H1 (cell line): Measurements from ENCODE around the gene DGAT2. TPM values are rescaled to one million over a fixed set of nuclear protein-coding genes. Genes with fewer than 3 reads are reported as not detected.

Experiments used
- CTCF ChIA-PET: fragments of 300-600 bp; sonication (Branson Sonifier 250); formaldehyde crosslinking; loops from one replicate; lab custom pipeline; 2021; ENCODE audit not compliant: partially characterized antibody; lab: Charles Lee
- POLR2A ChIA-PET: fragments of 300-600 bp; sonication (Branson Sonifier 250); formaldehyde crosslinking; loops from one replicate; lab custom pipeline; 2021; ENCODE audit warnings: inconsistent platforms; ENCODE audit not compliant: partially characterized antibody; lab: Charles Lee
- DNase-seq, 2 experiments: peaks; one replicate each; pipeline versions ENCODE4 v3.0.0 to v3.0.0-alpha.2; 2010 to 2022; ENCODE audit warnings: low spot score in 2 of 2, low read depth in 1 of 2, mixed read lengths in 1 of 2
- FAIRE-seq: peaks from 2 replicates; lab custom pipeline; 2011; peaks lifted over from hg19 to GRCh38; lab: Jason Lieb, UNC
- H2AFZ ChIP-seq: 2 replicates; pipeline ENCODE4 v1.8.1; 2012; ENCODE audit warnings: low read length, inconsistent platforms
- H2AK5ac ChIP-seq: 2 replicates; pipeline ENCODE4 v1.6.1; 2013; ENCODE audit warnings: low read depth, low read length
- H2BK120ac ChIP-seq: replicated peaks from 2 replicates; pipeline ENCODE3; 2013; ENCODE audit warnings: low read depth, low read length, inconsistent platforms
- H2BK12ac ChIP-seq: 2 replicates; pipeline ENCODE4 v1.6.1; 2013; ENCODE audit warnings: low read depth, low read length
- H2BK15ac ChIP-seq: 2 replicates; pipeline ENCODE4 v1.6.1; 2013; ENCODE audit warnings: low read length
- H2BK20ac ChIP-seq: 2 replicates; pipeline ENCODE4 v1.6.1; 2013; ENCODE audit warnings: low read length
- H2BK5ac ChIP-seq: 2 replicates; pipeline ENCODE4 v1.6.1; 2013; ENCODE audit warnings: low read depth, low read length
- H3K14ac ChIP-seq: 2 replicates; pipeline ENCODE4 v1.6.1; 2013; ENCODE audit warnings: inconsistent platforms; ENCODE audit not compliant: insufficient read length
- H3K18ac ChIP-seq: 2 replicates; pipeline ENCODE4 v1.6.1; 2013; ENCODE audit warnings: low read length; ENCODE audit errors: extremely low read depth
- H3K23ac ChIP-seq: 2 replicates; pipeline ENCODE4 v1.6.1; 2013; ENCODE audit warnings: inconsistent platforms; ENCODE audit not compliant: insufficient read length
- H3K23me2 ChIP-seq: 2 replicates; pipeline ENCODE4 v1.6.1; 2013; ENCODE audit warnings: low read depth, low read length
- H3K27ac ChIP-seq: 2 replicates; pipeline ENCODE4 v1.6.1; 2011; ENCODE audit warnings: low read depth, low read length, inconsistent platforms
- H3K27me3 ChIP-seq, 4 experiments: replicated peaks in 1 of 4; 1 replicate in 1 of 4; 2 replicates in 3 of 4; pipeline versions ENCODE4 v1.6.1 to v1.8.1; 2011 to 2013; ENCODE audit warnings: low read length in 3 of 4, mild to moderate bottlenecking in 3 of 4, inconsistent platforms in 2 of 4, mixed read lengths in 2 of 4, moderate library complexity in 1 of 4; ENCODE audit not compliant: control insufficient read depth in 3 of 4, insufficient read depth in 3 of 4; ENCODE audit errors: extremely low read depth in 1 of 4
- H3K36me3 ChIP-seq, 4 experiments: 2 replicates each; pipeline versions ENCODE4 v1.6.1 to v1.8.1; 2011 to 2013; ENCODE audit warnings: mild to moderate bottlenecking in 4 of 4, low read length in 3 of 4, moderate library complexity in 2 of 4, control low read depth in 1 of 4, inconsistent platforms in 1 of 4; ENCODE audit not compliant: insufficient read depth in 4 of 4, control insufficient read depth in 2 of 4
- H3K4ac ChIP-seq: replicated peaks from 2 replicates; pipeline ENCODE3; 2013; ENCODE audit warnings: low read length, low read depth, mixed read lengths, inconsistent platforms; ENCODE audit not compliant: insufficient read length
- H3K4me1 ChIP-seq, 4 experiments: replicated peaks in 1 of 4; 1 replicate in 1 of 4; 2 replicates in 3 of 4; pipeline versions ENCODE4 v1.6.1 to v1.8.1; 2011 to 2013; ENCODE audit warnings: low read length in 3 of 4, inconsistent platforms in 2 of 4, mixed read lengths in 1 of 4; ENCODE audit not compliant: insufficient read depth in 4 of 4, control insufficient read depth in 3 of 4
- H3K4me2 ChIP-seq, 2 experiments: 2 replicates each; pipeline versions ENCODE4 v1.6.1 to v1.8.1; 2011 to 2013; ENCODE audit warnings: low read depth in 2 of 2, low read length in 2 of 2, control low read depth in 1 of 2, inconsistent platforms in 1 of 2, mild to moderate bottlenecking in 1 of 2; ENCODE audit not compliant: insufficient read depth in 1 of 2
- H3K4me3 ChIP-seq, 4 experiments: fragments of 200-600, 300-600 bp in 1 of 4; sonication (generic), shearing (Covaris generic), sonication (Bioruptor Twin) in 1 of 4; 2 replicates each; pipeline versions ENCODE4 v1.5.1 to v1.8.1; 2011 to 2016; ENCODE audit warnings: low read length in 4 of 4, low read depth in 3 of 4, control low read depth in 2 of 4, inconsistent platforms in 2 of 4, mild to moderate bottlenecking in 2 of 4, mixed read lengths in 1 of 4, moderate library complexity in 1 of 4; ENCODE audit not compliant: insufficient read depth in 2 of 4; ENCODE audit errors: extremely low read depth in 1 of 4
- H3K56ac ChIP-seq: replicated peaks from 2 replicates; pipeline ENCODE3; 2013; ENCODE audit warnings: low read depth, mild to moderate bottlenecking, mixed read lengths, low read length, inconsistent platforms; ENCODE audit not compliant: insufficient read length
- H3K79me1 ChIP-seq: 2 replicates; pipeline ENCODE4 v1.6.1; 2013; ENCODE audit warnings: low read depth, low read length, control low read depth
- H3K79me2 ChIP-seq, 2 experiments: 2 replicates each; pipeline versions ENCODE4 v1.6.1 to v1.8.1; 2012 to 2013; ENCODE audit warnings: low read length in 2 of 2, mild to moderate bottlenecking in 2 of 2, inconsistent platforms in 1 of 2; ENCODE audit not compliant: insufficient read depth in 2 of 2, control insufficient read depth in 1 of 2
- H3K9ac ChIP-seq, 4 experiments: replicated peaks in 1 of 4; 1 replicate in 1 of 4; 2 replicates in 3 of 4; pipeline versions ENCODE4 v1.6.1 to v1.8.1; 2011 to 2013; ENCODE audit warnings: low read depth in 3 of 4, low read length in 3 of 4, control low read depth in 2 of 4, mild to moderate bottlenecking in 2 of 4, moderate library complexity in 2 of 4, inconsistent platforms in 1 of 4; ENCODE audit errors: extremely low read depth in 1 of 4
- H3K9me3 ChIP-seq, 2 experiments: 2 replicates each; pipeline versions ENCODE4 v1.6.1 to v1.8.1; 2012 to 2013; ENCODE audit warnings: mild to moderate bottlenecking in 2 of 2, moderate library complexity in 2 of 2, control low read depth in 1 of 2, inconsistent platforms in 1 of 2, low read depth in 1 of 2, low read length in 1 of 2, mixed read lengths in 1 of 2; ENCODE audit not compliant: insufficient read depth in 2 of 2
- H4K20me1 ChIP-seq, 2 experiments: replicated peaks in 1 of 2; 2 replicates each; pipeline versions ENCODE3 to v1.8.1; 2011 to 2013; ENCODE audit warnings: inconsistent platforms in 2 of 2, low read length in 2 of 2, mild to moderate bottlenecking in 1 of 2; ENCODE audit not compliant: insufficient read depth in 2 of 2, control insufficient read depth in 1 of 2
- H4K5ac ChIP-seq: 2 replicates; pipeline ENCODE4 v1.6.1; 2013; ENCODE audit warnings: low read length, low read depth, mixed read lengths, inconsistent platforms; ENCODE audit not compliant: insufficient read length
- H4K8ac ChIP-seq: 2 replicates; pipeline ENCODE4 v1.8.0; 2013; ENCODE audit warnings: mild to moderate bottlenecking, moderate library complexity, low read length, inconsistent platforms; ENCODE audit not compliant: insufficient read depth; ENCODE audit errors: extremely low read depth
- H4K91ac ChIP-seq: replicated peaks from 2 replicates; pipeline ENCODE3; 2013; ENCODE audit warnings: low read length, mixed read lengths, inconsistent platforms; ENCODE audit not compliant: insufficient read length
- CTCF ChIP-seq, 3 experiments: IDR thresholded peaks; 1 replicate in 2 of 3; 2 replicates in 1 of 3; pipeline versions ENCODE4 v1.5.1 to v1.6.1; 2011; ENCODE audit warnings: low read length in 3 of 3, mild to moderate bottlenecking in 3 of 3, inconsistent platforms in 2 of 3, low read depth in 1 of 3, moderate library complexity in 1 of 3; ENCODE audit not compliant: insufficient read depth in 1 of 3; ENCODE audit errors: control extremely low read depth in 1 of 3
- EGR1 ChIP-seq: IDR thresholded peaks from 2 replicates; pipeline ENCODE4 v1.6.1; 2011; ENCODE audit warnings: low read depth, low read length, borderline replicate concordance
- KDM5A ChIP-seq: fragments of 200-600 bp; IDR thresholded peaks from 2 replicates; pipeline ENCODE4 v1.7.1; 2012; ENCODE audit warnings: mild to moderate bottlenecking, low read length, inconsistent platforms, mixed read lengths
- MAX ChIP-seq: IDR thresholded peaks from 2 replicates; pipeline ENCODE4 v1.6.1; 2012; ENCODE audit warnings: inconsistent platforms
- RAD21 ChIP-seq, 2 experiments: IDR thresholded peaks in 1 of 2; conservative IDR thresholded peaks in 1 of 2; 2 replicates each; pipeline ENCODE4 v1.6.1; 2011; ENCODE audit warnings: low read depth in 2 of 2, low read length in 2 of 2, improper control_type of control experiment in 1 of 2, inconsistent platforms in 1 of 2, mild to moderate bottlenecking in 1 of 2, moderate library complexity in 1 of 2
- SIN3A ChIP-seq, 2 experiments: IDR thresholded peaks in 1 of 2; conservative IDR thresholded peaks in 1 of 2; 2 replicates each; pipeline ENCODE4 v1.6.1; 2011 to 2012; ENCODE audit warnings: low read length in 2 of 2, improper control_type of control experiment in 1 of 2, low read depth in 1 of 2, mild to moderate bottlenecking in 1 of 2
- SP4 ChIP-seq: IDR thresholded peaks from 2 replicates; pipeline ENCODE4 v1.6.1; 2012; ENCODE audit warnings: low read length, inconsistent platforms
- SUZ12 ChIP-seq: fragments of 200-600 bp; sonication (generic); IDR thresholded peaks from 2 replicates; pipeline ENCODE4 v1.6.1; 2012; ENCODE audit warnings: mild to moderate bottlenecking, inconsistent platforms, low read length, moderate library complexity, mixed read lengths
- TAF7 ChIP-seq: optimal IDR thresholded peaks from 2 replicates; pipeline ENCODE3; 2011; ENCODE audit warnings: low read depth, mild to moderate bottlenecking, inconsistent platforms, low read length, moderate library complexity, borderline replicate concordance
- TBP ChIP-seq: IDR thresholded peaks from 2 replicates; pipeline ENCODE4 v1.6.1; 2011; ENCODE audit warnings: low read depth, low read length, improper control_type of control experiment
- WGBS, 2 experiments: shearing (Covaris generic) in 1 of 2; methylation state at CpG; one replicate each; pipeline versions ENCODE4 v1.1.6 to v1.1.7; 2013 to 2015; ENCODE audit warnings: low lambda C conversion rate in 2 of 2, mixed read lengths in 2 of 2, inconsistent platforms in 1 of 2, low coverage in 1 of 2, missing lambda C conversion rate in 1 of 2; ENCODE audit not compliant: insufficient replicate concordance in 2 of 2, insufficient coverage in 1 of 2, insufficient read length in 1 of 2; ENCODE audit errors: extremely low coverage in 1 of 2, missing lambda C conversion rate in 1 of 2; 5-methylcytosine and 5-hydroxymethylcytosine counted together
- polyA plus RNA-seq, 7 experiments: library from polyadenylated mRNA; depleted of rRNA in 3 of 7; stranded (reverse) in 5 of 7; unstranded in 2 of 7; fragments of >200 nt in 5 of 7; fragments of 200-250 nt in 2 of 7; gene quantifications; 1 replicate in 5 of 7; 2 replicates in 1 of 7; 4 replicates in 1 of 7; pipeline versions ENCODE4 v1.2.1 to v1.2.3, GENCODE V29; 2011 to 2013; ENCODE audit warnings: missing spikeins in 2 of 7, mixed read lengths in 2 of 7
- total RNA-seq: library from RNA; stranded (reverse); fragmentation: NEBNext Ultra II Directional; extraction: Animal tissue kit (Norgen Biotek cat#: 25700); gene quantifications from 2 replicates; pipeline ENCODE4 v1.2.1, GENCODE V29; 2021

The DGAT2 gene
- total and polyA plus RNA-seq, 2 of the 8 experiments (the other 6 are each of a cell fraction or from before 2014, with no cell fraction given) = 3.2 to 5.9 TPM

- Histone ChIP-seq H3K4me3 (no peak overlapping the region), H3K27ac (no peak overlapping the region), H2AFZ (no peak overlapping the region), H2BK5ac (no peak overlapping the region), H4K5ac (no peak overlapping the region), H2BK12ac (no peak overlapping the region; the same call in 1 of the 2 replicates), H3K79me1 (no peaks in the 10 kb centered on the region), H4K8ac (no peak overlapping the region), H2BK120ac (no peak overlapping the region), H3K4ac (no peak overlapping the region), H3K23ac (no peak overlapping the region), H3K9ac (no peak overlapping the region), H3K79me2 (peaks cover 0 to 5% of the 10 kb centered on the region in 2 experiments; a peak in 2 of 4 replicates), H4K91ac (no peak overlapping the region), H2BK20ac (no peak overlapping the region), H3K9me3 (no peaks in the 10 kb centered on the region), H2AK5ac (no peak overlapping the region), H3K4me2 (no peak overlapping the region), H3K4me1 (peaks cover 2 to 15% (median 7%) of the 10 kb centered on the region in 4 experiments; a peak in 6 of 7 replicates), H2BK15ac (0 out of 2 replicates have a peak overlapping the region, but pooled peaks have one; percentile 53), H3K14ac (no peak overlapping the region), H3K56ac (no peak overlapping the region), H3K23me2 (peaks cover 11% of the 10 kb centered on the region; the same call in 1 of the 2 replicates), H3K27me3 (no peaks in the 10 kb centered on the region), H3K36me3 (no peaks in the 10 kb centered on the region), H4K20me1 (no peaks in the 10 kb centered on the region), H3K18ac (no peak overlapping the region)
- FAIRE-seq (no peak), DNase-seq (no peak)
- ChIA-PET POLR2A (no interaction called here), CTCF (interaction anchor here (0.6 to 6.3 kb wide), 5 partner anchors 9 to 58 kb away, joined by 4 to 40 read pairs (median 6); no protein-coding TSS in a partner anchor)
- WGBS, 2 experiments = 83% methylated on average over 2 of the region's 2 CpGs; no CpG with 5 or more reads in 1 of the 2 experiments
- TF ChIP-seq SP4 = no peak
- TF ChIP-seq SIN3A (conservative IDR thresholded peaks at IDR 0.05 in 1 of 2, IDR thresholded peaks at IDR 0.05 in 1 of 2; ENCODE audit: low read depth in 1 of 2, low read length in 2 of 2) = no peak
- TF ChIP-seq TAF7 = no peak
- TF ChIP-seq SUZ12 = no peak
- TF ChIP-seq MAX = no peak
- TF ChIP-seq EGR1 = no peak
- TF ChIP-seq CTCF (IDR thresholded peaks at IDR 0.05; ENCODE audit: control extremely low read depth in 1 of 3, insufficient read depth in 1 of 3, low read depth in 1 of 3, low read length in 3 of 3) = no peak
- no peak for TF ChIP-seq TBP
- TF ChIP-seq RAD21 (IDR thresholded peaks at IDR 0.05 in 1 of 2, conservative IDR thresholded peaks at IDR 0.05 in 1 of 2; ENCODE audit: low read depth in 2 of 2, low read length in 2 of 2) = no peak
- no peak for TF ChIP-seq KDM5A
These were observed 42.9 kb downstream of the DGAT2 start for GRCh38 chr11:75811485-75811884.
